ENCODE results near the gene TF.

Gene TF

GRCh38 chr3:133757701-133758567, 11.7 kb downstream of the TF start:
- DNase-seq (ENCODE audit: low read depth): no peak
- H3K4me3 ChIP-seq (ENCODE audit: low read depth, low read length): no peak overlapping the region
- in situ Hi-C loops (cut with HindIII; ENCODE audit: low sequenced_read_pairs): no loop called here
- TF ChIP-seq CTCF (IDR thresholded peaks at IDR 0.05; ENCODE audit: low read depth, low read length, missing control alignments): no peak

GRCh38 chr3:133758568-133758928, 12.4 kb downstream of the TF start:
- H3K4me3 ChIP-seq (ENCODE audit: low read depth, low read length): no peak overlapping the region
- DNase-seq (ENCODE audit: low read depth): no peak
- in situ Hi-C loops (cut with HindIII; ENCODE audit: low sequenced_read_pairs): no loop called here
- no peak for TF ChIP-seq CTCF (IDR thresholded peaks at IDR 0.05; ENCODE audit: low read depth, low read length, missing control alignments)

- DNase-seq (ENCODE audit: low read depth): no peak
- no peak for TF ChIP-seq CTCF (IDR thresholded peaks at IDR 0.05; ENCODE audit: low read depth, low read length, missing control alignments)
- in situ Hi-C loops (cut with HindIII; ENCODE audit: low sequenced_read_pairs): no loop called here
- no peak overlapping the region for H3K4me3 ChIP-seq (ENCODE audit: low read depth, low read length)
These were observed 13.0 kb downstream of the TF start for GRCh38 chr3:133758964-133759739.

- TF ChIP-seq CTCF (IDR thresholded peaks at IDR 0.05; ENCODE audit: low read depth, low read length, missing control alignments): no peak
- in situ Hi-C loops (cut with HindIII; ENCODE audit: low sequenced_read_pairs): no loop called here
- no peak overlapping the region for H3K4me3 ChIP-seq (ENCODE audit: low read depth, low read length)
- DNase-seq (ENCODE audit: low read depth): no peak
These were observed 13.6 kb downstream of the TF start for GRCh38 chr3:133759740-133760305.

GRCh38 chr3:133760916-133761315, 14.7 kb downstream of the TF start:
- DNase-seq (ENCODE audit: low read depth): no peak
- in situ Hi-C loops (cut with HindIII; ENCODE audit: low sequenced_read_pairs): no loop called here
- H3K4me3 ChIP-seq (ENCODE audit: low read depth, low read length): no peak overlapping the region
- TF ChIP-seq CTCF (IDR thresholded peaks at IDR 0.05; ENCODE audit: low read depth, low read length, missing control alignments): no peak

GRCh38 chr3:133761605-133762484, 15.7 kb downstream of the TF start:
- DNase-seq (ENCODE audit: low read depth): no peak
- no peak overlapping the region for H3K4me3 ChIP-seq (ENCODE audit: low read depth, low read length)
- TF ChIP-seq CTCF (IDR thresholded peaks at IDR 0.05; ENCODE audit: low read depth, low read length, missing control alignments): no peak
- in situ Hi-C loops (cut with HindIII; ENCODE audit: low sequenced_read_pairs): no loop called here

Measured in astrocyte of the cerebellum (primary cell).